Kidney epithelial cell (primary cell): ENCODE measurements around the gene ARL15. TPM values are rescaled to one million over a fixed set of nuclear protein-coding genes. Genes with fewer than 3 reads are reported as not detected.

Experiments
- DNase-seq: peaks from one replicate; pipeline ENCODE4 v3.0.0-alpha.2; 2010; ENCODE audit warnings: low read depth
- H3K27me3 ChIP-seq: 2 replicates; pipeline ENCODE4 v1.6.0; 2011; ENCODE audit warnings: low read length; ENCODE audit not compliant: control insufficient read depth, insufficient read depth
- H3K36me3 ChIP-seq: 2 replicates; pipeline ENCODE4 v1.5.1; 2011; ENCODE audit warnings: low read length; ENCODE audit not compliant: control insufficient read depth, insufficient read depth
- H3K4me3 ChIP-seq: 2 replicates; pipeline ENCODE4 v1.5.1; 2011; ENCODE audit warnings: low read depth, mild to moderate bottlenecking, control low read depth, low read length
- CTCF ChIP-seq: IDR thresholded peaks from 2 replicates; pipeline ENCODE4 v1.5.1; 2011; ENCODE audit warnings: mild to moderate bottlenecking, moderate library complexity, low read length, control low read depth, inconsistent platforms; ENCODE audit not compliant: insufficient read depth, poor library complexity, severe bottlenecking
- total RNA-seq: library from RNA; depleted of rRNA; stranded (reverse); fragments of >200 nt; gene quantifications from 2 replicates; pipeline ENCODE4 v1.2.3, GENCODE V29; 2015

ARL15 gene
- total RNA-seq, 1 donor from 2014 or later: 9.7 TPM

GRCh38 chr5:54136516-54137440 is 173.6 kb downstream of the ARL15 start:
- no peaks in the 10 kb centered on the region for H3K36me3 ChIP-seq
- H3K27me3 ChIP-seq: no peaks in the 10 kb centered on the region
- TF ChIP-seq CTCF: no peak
- no peak for DNase-seq
- H3K4me3 ChIP-seq: no peak overlapping the region

GRCh38 chr5:54135042-54135441 is 175.3 kb downstream of the ARL15 start:
- no peak for TF ChIP-seq CTCF
- H3K27me3 ChIP-seq: no peaks in the 10 kb centered on the region
- H3K4me3 ChIP-seq: no peak overlapping the region
- no peaks in the 10 kb centered on the region for H3K36me3 ChIP-seq
- DNase-seq: no peak

GRCh38 chr5:54133917-54134316 is 176.5 kb downstream of the ARL15 start:
- no peak for TF ChIP-seq CTCF
- H3K27me3 ChIP-seq: no peaks in the 10 kb centered on the region
- H3K36me3 ChIP-seq: no peaks in the 10 kb centered on the region
- DNase-seq: no peak
- H3K4me3 ChIP-seq: no peak overlapping the region

- no peak for DNase-seq
- TF ChIP-seq CTCF: no peak
- no peaks in the 10 kb centered on the region for H3K36me3 ChIP-seq
- H3K4me3 ChIP-seq: no peak overlapping the region
- H3K27me3 ChIP-seq: no peaks in the 10 kb centered on the region
Measured at GRCh38 chr5:54120473-54120872, 189.9 kb downstream of the ARL15 start.

GRCh38 chr5:54117957-54118356 is 192.4 kb downstream of the ARL15 start:
- Histone ChIP-seq H3K27me3 (no peaks in the 10 kb centered on the region), H3K4me3 (no peak overlapping the region), H3K36me3 (no peaks in the 10 kb centered on the region)
- no peak for DNase-seq
- TF ChIP-seq CTCF: no peak
